Prostate gland (tissue), 2 donors: ENCODE results near the gene MLLT6. TPM values are rescaled to one million over a fixed set of nuclear protein-coding genes. Genes with fewer than 3 reads are reported as not detected.

ENCODE experiments used
- DNase-seq: peaks from one replicate; pipeline ENCODE4 v3.0.0-alpha.2; 2019; ENCODE audit warnings: low spot score
- H3K27ac ChIP-seq, 2 donors: fragments of 200-600 bp; sonication (generic); 2 replicates each; pipeline ENCODE4 v1.5.1; 2017 to 2019
- H3K27me3 ChIP-seq: fragments of 200-600 bp; sonication (generic); replicated peaks from 2 replicates; pipeline ENCODE4 v1.5.1; 2019; ENCODE audit not compliant: insufficient read depth
- H3K36me3 ChIP-seq, 2 donors: fragments of 200-600 bp; sonication (generic); 1 replicate in 1 of 2; 2 replicates in 1 of 2; pipeline versions ENCODE4 v1.5.1 to v1.8.1; 2017 to 2019
- H3K4me1 ChIP-seq: fragments of 200-600 bp; sonication (generic); replicated peaks from 2 replicates; pipeline ENCODE4 v1.5.1; 2019
- H3K4me3 ChIP-seq, 2 donors: fragments of 200-600 bp; sonication (generic); 2 replicates each; pipeline ENCODE4 v1.5.1; 2017 to 2019
- H3K9me3 ChIP-seq: fragments of 200-600 bp; sonication (generic); 2 replicates; pipeline ENCODE4 v1.5.1; 2017
- POLR2A ChIP-seq: fragments of 450-650 bp; IDR thresholded peaks from one replicate; pipeline ENCODE4 v1.6.1; 2016; ENCODE audit warnings: antibody characterized with exemption, mild to moderate bottlenecking
- POLR2AphosphoS5 ChIP-seq: sonication (generic); formaldehyde crosslinking; IDR thresholded peaks from one replicate; pipeline ENCODE4 v1.6.1; 2017; ENCODE audit warnings: antibody characterized with exemption
- WGBS: methylation state at CpG from one replicate; pipeline ENCODE4 v1.1.5; 2018; 5-methylcytosine and 5-hydroxymethylcytosine counted together
- intact Hi-C: fragments of 100-400 bp; cut with DNase I; formaldehyde crosslinking; loops from one replicate; pipeline ENCODE4 v1.14.2; 2022
- total RNA-seq, 2 donors: library from RNA; depleted of rRNA; stranded (reverse); fragments of >200 nt; gene quantifications; one replicate each; pipeline ENCODE4 v1.1.0, GENCODE V29; 2016
- TF ChIP-seq, protein P1 (sequence below), 4 experiments: fragments of 200-600 bp in 2 of 4; fragments of 450-650 bp in 2 of 4; sonication (generic) in 2 of 4; IDR thresholded peaks; 1 replicate in 3 of 4; 2 replicates in 1 of 4; pipeline ENCODE4 v1.5.1; 2016 to 2019; ENCODE audit warnings: antibody characterized with exemption in 4 of 4, mild to moderate bottlenecking in 2 of 4, moderate library complexity in 2 of 4

Gene MLLT6
- total RNA-seq, 2 donors from 2014 or later, result 69.1 to 142 TPM

DNA sequence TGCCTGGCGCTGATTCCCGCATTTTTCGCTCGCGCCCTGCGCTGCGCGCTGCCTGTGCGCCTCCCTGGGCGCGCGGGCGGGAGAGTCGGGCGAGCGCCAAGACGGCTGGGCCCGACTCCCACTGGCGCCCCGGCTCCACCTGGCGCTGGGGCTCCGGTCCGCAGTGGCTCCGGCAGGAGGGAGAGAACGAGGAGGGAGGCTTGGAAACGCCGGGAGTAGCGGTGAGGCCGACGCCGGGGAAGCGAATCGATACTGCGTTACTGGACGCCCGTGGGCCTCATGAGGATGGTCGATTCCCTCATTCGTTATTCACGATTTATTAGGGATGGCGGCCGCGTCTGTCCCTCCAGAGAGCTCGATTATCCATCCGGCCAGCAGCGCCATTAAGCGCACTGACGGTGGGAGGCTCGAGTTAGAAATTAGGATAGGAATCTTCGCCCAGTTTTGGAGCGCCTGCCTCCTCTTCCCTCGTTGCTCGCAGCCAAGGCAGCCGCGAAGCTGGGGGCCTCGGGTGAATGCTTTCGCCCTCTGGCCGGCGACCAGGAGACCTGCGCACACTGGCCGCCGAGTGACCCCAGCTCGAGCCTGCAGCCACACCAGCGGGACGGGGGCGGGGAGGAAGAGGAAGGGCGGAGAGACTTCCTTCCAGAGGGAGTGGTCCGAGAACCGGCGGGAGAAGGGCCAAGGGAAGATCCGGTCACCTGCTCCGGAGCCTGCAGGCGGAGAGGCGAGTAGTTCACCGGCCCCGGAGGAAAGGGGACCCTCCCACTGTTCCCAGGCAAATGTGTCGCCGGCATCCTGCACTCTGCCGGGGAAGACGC is 44.4 kb downstream of the MLLT6 start:
- Histone ChIP-seq H3K36me3 (no peaks in the 10 kb centered on the region), H3K4me3 (peak overlapping the region; percentile 89 to 99), H3K27ac (peak overlapping the region; percentile 86 to 95), H3K4me1 (peaks cover 20% of the 10 kb centered on the region), H3K9me3 (no peaks in the 10 kb centered on the region), H3K27me3 (no peaks in the 10 kb centered on the region)
- TF ChIP-seq, protein P1, sequence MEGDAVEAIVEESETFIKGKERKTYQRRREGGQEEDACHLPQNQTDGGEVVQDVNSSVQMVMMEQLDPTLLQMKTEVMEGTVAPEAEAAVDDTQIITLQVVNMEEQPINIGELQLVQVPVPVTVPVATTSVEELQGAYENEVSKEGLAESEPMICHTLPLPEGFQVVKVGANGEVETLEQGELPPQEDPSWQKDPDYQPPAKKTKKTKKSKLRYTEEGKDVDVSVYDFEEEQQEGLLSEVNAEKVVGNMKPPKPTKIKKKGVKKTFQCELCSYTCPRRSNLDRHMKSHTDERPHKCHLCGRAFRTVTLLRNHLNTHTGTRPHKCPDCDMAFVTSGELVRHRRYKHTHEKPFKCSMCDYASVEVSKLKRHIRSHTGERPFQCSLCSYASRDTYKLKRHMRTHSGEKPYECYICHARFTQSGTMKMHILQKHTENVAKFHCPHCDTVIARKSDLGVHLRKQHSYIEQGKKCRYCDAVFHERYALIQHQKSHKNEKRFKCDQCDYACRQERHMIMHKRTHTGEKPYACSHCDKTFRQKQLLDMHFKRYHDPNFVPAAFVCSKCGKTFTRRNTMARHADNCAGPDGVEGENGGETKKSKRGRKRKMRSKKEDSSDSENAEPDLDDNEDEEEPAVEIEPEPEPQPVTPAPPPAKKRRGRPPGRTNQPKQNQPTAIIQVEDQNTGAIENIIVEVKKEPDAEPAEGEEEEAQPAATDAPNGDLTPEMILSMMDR (IDR thresholded peaks at IDR 0.05), result peak in 2 of 4 experiments; percentile 12 to 17
- TF ChIP-seq POLR2AphosphoS5 (peak; percentile 84), POLR2A (peak; percentile 64)
- DNase-seq, result peak; percentile 86
- intact Hi-C loops, result loop anchor here (5.0 to 10.0 kb wide), 2 partner anchors 48 to 405 kb away; partner anchors contain the start of genes PIP4K2B and PLXDC1
- under 1% methylated on average over 78 of the region's 79 CpGs for WGBS

DNA sequence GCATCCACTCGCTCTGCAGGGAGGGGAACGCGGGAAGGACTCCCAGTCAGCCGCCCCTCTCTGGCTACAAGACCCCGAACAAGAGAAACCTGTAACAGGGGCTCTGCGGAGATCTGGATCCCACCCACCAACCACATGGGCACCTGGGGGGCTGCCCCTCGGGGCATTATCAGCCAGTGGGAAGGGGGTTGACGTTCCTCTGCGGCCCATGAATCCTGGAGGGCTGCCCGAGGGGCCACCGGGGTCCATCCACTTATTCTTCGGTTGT is 44.9 kb downstream of the MLLT6 start:
- DNase-seq, result no peak
- Histone ChIP-seq H3K4me3 (peak overlapping the region; percentile 89 to 99), H3K36me3 (no peaks in the 10 kb centered on the region), H3K27ac (peak overlapping the region; percentile 86 to 95), H3K4me1 (peaks cover 20% of the 10 kb centered on the region), H3K27me3 (no peaks in the 10 kb centered on the region), H3K9me3 (no peaks in the 10 kb centered on the region)
- intact Hi-C loops, result loop anchor here (5.0 kb wide), 1 partner anchor 47 kb away; the partner anchor contains the start of gene PIP4K2B
- TF ChIP-seq POLR2AphosphoS5 (no peak), POLR2A (no peak)
- TF ChIP-seq, protein P1 (IDR thresholded peaks at IDR 0.05), result no peak
- 10% methylated on average over 12 of the region's 12 CpGs for WGBS

DNA sequence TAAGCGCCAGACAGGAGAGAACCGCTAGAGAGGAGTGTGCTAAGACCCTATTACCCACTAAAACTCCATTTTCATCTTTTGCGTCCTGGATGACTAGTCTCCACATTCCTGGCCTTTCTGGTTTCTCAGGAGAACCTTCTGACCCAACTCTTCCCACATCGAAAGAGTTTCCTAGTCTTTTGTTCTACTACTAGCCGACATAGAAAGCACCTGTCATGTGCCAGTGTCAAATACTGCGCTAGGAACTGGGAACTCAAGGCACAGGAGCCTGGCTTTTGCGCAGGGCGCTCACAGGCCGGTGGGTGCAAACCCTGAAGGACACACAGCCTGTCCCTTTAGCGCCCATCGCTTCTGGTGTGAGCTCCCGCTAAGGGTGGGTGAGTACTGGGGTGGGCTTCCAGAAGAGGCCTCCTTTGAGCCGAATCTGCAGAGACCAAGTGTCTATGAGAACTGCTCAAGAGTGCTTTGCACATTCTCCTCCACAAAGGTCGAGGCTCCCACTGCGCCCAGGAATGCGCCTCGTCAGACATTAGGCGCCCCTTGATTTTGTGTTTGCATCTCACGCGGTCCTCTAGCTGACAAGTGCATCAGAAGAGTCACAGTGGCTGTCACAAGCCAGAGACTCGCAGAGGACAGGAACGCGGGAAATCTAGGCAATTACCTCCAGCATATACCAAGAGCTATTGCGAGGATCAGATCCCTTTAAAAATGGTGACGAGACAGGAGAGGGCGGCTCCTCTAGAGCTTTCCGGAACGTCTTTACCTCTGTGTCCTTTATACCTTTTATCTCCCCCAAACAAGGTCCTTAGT is 45.4 kb downstream of the MLLT6 start:
- no peaks in the 10 kb centered on the region for H3K27me3 ChIP-seq
- H3K4me1 ChIP-seq, result peaks cover 19% of the 10 kb centered on the region
- no peaks in the 10 kb centered on the region for H3K36me3 ChIP-seq
- no peak for TF ChIP-seq POLR2AphosphoS5
- no peak for TF ChIP-seq POLR2A
- TF ChIP-seq, protein P1 (IDR thresholded peaks at IDR 0.05), result no peak
- no peak for DNase-seq
- intact Hi-C loops, result loop anchor here (5.0 kb wide), 1 partner anchor 47 kb away; the partner anchor contains the start of gene PIP4K2B
- peak overlapping the region; percentile 89 to 99 for H3K4me3 ChIP-seq
- peak overlapping the region; percentile 86 to 95 for H3K27ac ChIP-seq
- WGBS, result 38% methylated on average over 28 of the region's 28 CpGs
- no peaks in the 10 kb centered on the region for H3K9me3 ChIP-seq

DNA sequence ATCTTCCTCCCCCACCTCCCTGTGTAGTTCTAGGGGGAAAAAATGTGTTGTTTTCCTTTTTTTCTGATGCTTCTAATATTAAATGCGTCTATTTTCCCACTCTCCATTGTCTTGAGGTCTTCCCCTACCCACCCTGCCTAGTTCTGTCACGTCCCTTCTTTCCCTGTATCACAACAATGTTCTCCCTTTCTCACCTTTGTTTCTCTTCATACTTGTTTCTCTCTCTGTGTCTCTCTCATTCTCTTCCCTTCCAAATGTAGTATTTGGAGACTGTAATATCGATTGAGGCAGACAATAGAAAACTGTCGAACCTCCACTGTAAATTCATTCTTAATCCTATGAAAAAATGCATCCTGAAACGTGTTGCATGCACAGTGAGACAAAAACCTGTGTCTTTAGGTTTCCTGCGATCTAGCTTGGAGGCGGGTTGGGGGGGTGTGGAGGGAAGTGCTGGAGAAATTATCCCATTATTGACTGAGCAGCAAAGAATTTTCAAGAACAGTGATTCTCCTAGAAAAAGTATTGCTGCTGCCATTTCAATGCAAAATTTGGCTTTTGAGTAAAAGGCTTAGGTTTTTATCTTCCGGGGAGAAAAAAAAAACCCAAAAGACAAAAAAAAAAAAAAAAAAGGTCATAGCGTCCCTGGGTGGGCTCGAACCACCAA is 46.2 kb downstream of the MLLT6 start:
- 7% methylated on average over 10 of the region's 10 CpGs for WGBS
- peak overlapping the region; percentile 86 to 95 for H3K27ac ChIP-seq
- peaks cover 0 to 5% of the 10 kb centered on the region in 2 donors for H3K36me3 ChIP-seq
- peaks cover 13% of the 10 kb centered on the region for H3K4me1 ChIP-seq
- TF ChIP-seq POLR2AphosphoS5 (no peak), POLR2A (no peak)
- TF ChIP-seq, protein P1 (IDR thresholded peaks at IDR 0.05), result no peak
- H3K9me3 ChIP-seq, result no peaks in the 10 kb centered on the region
- intact Hi-C loops, result loop anchor here (5.0 kb wide), 1 partner anchor 46 kb away; the partner anchor contains the start of gene PIP4K2B
- DNase-seq, result no peak
- no peaks in the 10 kb centered on the region for H3K27me3 ChIP-seq
- peak overlapping the region; percentile 90 to 99 for H3K4me3 ChIP-seq
